HG03571 (cell line): Measurements from ENCODE around the gene CAPZB.

Source experiments
- ATAC-seq: cut with Tn5 transposase; IDR thresholded peaks from one replicate; pipeline ENCODE4 v1.9.1; 2021; ENCODE audit not compliant: unreplicated experiment

Gene CAPZB

GRCh38 chr1:19472174-19472573 lies 13.2 kb downstream of the CAPZB start:
- no peak for ATAC-seq

- no peak for ATAC-seq
Observed at GRCh38 chr1:19469004-19469403, 16.3 kb downstream of the CAPZB start.

- ATAC-seq: peak; percentile 53
Observed at GRCh38 chr1:19468397-19468956, 16.9 kb downstream of the CAPZB start.

- no peak for ATAC-seq
Observed at GRCh38 chr1:19467199-19468187, 17.8 kb downstream of the CAPZB start.

GRCh38 chr1:19466112-19466561 lies 19.2 kb downstream of the CAPZB start:
- no peak for ATAC-seq

GRCh38 chr1:19465650-19466049 lies 19.7 kb downstream of the CAPZB start:
- ATAC-seq: no peak

GRCh38 chr1:19465123-19465522 lies 20.2 kb downstream of the CAPZB start:
- ATAC-seq: no peak

GRCh38 chr1:19464696-19465095 lies 20.6 kb downstream of the CAPZB start:
- no peak for ATAC-seq

- ATAC-seq: no peak
Observed at GRCh38 chr1:19463504-19463803, 21.9 kb downstream of the CAPZB start.

- no peak for ATAC-seq
Observed at GRCh38 chr1:19462781-19463503, 22.4 kb downstream of the CAPZB start.

- no peak for ATAC-seq
Observed at GRCh38 chr1:19461220-19461554, 24.2 kb downstream of the CAPZB start.

GRCh38 chr1:19460535-19461219 lies 24.7 kb downstream of the CAPZB start:
- ATAC-seq: no peak

GRCh38 chr1:19458815-19459417 lies 26.4 kb downstream of the CAPZB start:
- ATAC-seq: no peak

GRCh38 chr1:19457607-19458006 lies 27.7 kb downstream of the CAPZB start:
- no peak for ATAC-seq

- ATAC-seq: no peak
Observed at GRCh38 chr1:19456968-19457441, 28.3 kb downstream of the CAPZB start.

GRCh38 chr1:19455353-19455752 lies 30.0 kb downstream of the CAPZB start:
- ATAC-seq: no peak

GRCh38 chr1:19454265-19455146 lies 30.8 kb downstream of the CAPZB start:
- no peak for ATAC-seq

- no peak for ATAC-seq
Observed at GRCh38 chr1:19453741-19454201, 31.6 kb downstream of the CAPZB start.

GRCh38 chr1:19452221-19452663 lies 33.1 kb downstream of the CAPZB start:
- ATAC-seq: no peak
